Transverse colon (tissue), 4 donors: ENCODE data around the gene STN1. TPM values are rescaled to one million over a fixed set of nuclear protein-coding genes. Genes with fewer than 3 reads are reported as not detected.

ENCODE experiments used
- DNase-seq: peaks from one replicate; pipeline ENCODE4 v3.0.0-alpha.2; 2019
- H3K27ac ChIP-seq, 4 donors: fragments of 200-600 bp; sonication (generic); 2 replicates each; pipeline ENCODE4 v1.5.1; 2016 to 2018; ENCODE audit warnings: inconsistent platforms in 4 of 4
- H3K27me3 ChIP-seq: fragments of 200-600 bp; sonication (generic); 2 replicates; pipeline ENCODE4 v1.5.1; 2017; ENCODE audit warnings: inconsistent platforms
- H3K36me3 ChIP-seq, 4 donors: fragments of 200-600 bp; sonication (generic); 2 replicates each; pipeline ENCODE4 v1.5.1; 2017 to 2019; ENCODE audit warnings: inconsistent platforms in 4 of 4
- H3K4me1 ChIP-seq, 4 donors: fragments of 200-600 bp; sonication (generic); 2 replicates each; pipeline ENCODE4 v1.5.1; 2017 to 2020; ENCODE audit warnings: inconsistent platforms in 4 of 4
- H3K4me3 ChIP-seq, 4 donors: fragments of 200-600 bp; sonication (generic); 1 replicate in 1 of 4; 2 replicates in 3 of 4; pipeline versions ENCODE4 v1.5.1 to v1.6.1; 2017 to 2019; ENCODE audit warnings: inconsistent platforms in 4 of 4
- H3K9me3 ChIP-seq, 2 donors: fragments of 200-600 bp; sonication (generic); 2 replicates each; pipeline ENCODE4 v1.5.1; 2017 to 2019; ENCODE audit warnings: inconsistent platforms in 2 of 2
- EP300 ChIP-seq: sonication (generic); formaldehyde crosslinking; IDR thresholded peaks from one replicate; pipeline ENCODE4 v1.6.1; 2017; ENCODE audit warnings: antibody characterized with exemption, low read depth
- POLR2A ChIP-seq: fragments of 450-650 bp; IDR thresholded peaks from one replicate; pipeline ENCODE4 v1.6.1; 2016; ENCODE audit warnings: antibody characterized with exemption, mild to moderate bottlenecking, moderate library complexity
- POLR2AphosphoS5 ChIP-seq, 3 donors: sonication (generic); formaldehyde crosslinking; IDR thresholded peaks; one replicate each; pipeline ENCODE4 v1.6.1; 2016; ENCODE audit warnings: antibody characterized with exemption in 3 of 3
- WGBS, 2 donors: methylation state at CpG; one replicate each; pipeline ENCODE4 v1.1.5; 2018; ENCODE audit warnings: low coverage in 1 of 2; 5-methylcytosine and 5-hydroxymethylcytosine counted together
- in situ Hi-C, 4 donors: fragments of 200-750 bp; cut with MboI; loops; one replicate each; pipeline versions ENCODE4 v1.15.0 to v1.15.1; 2017; ENCODE audit warnings: low sequenced_read_pairs in 3 of 4, low pct_ligation_motif_present in 1 of 4, low pct_unique_long_range_greater_than_20kb in 1 of 4
- intact Hi-C: fragments of 100-400 bp; cut with DNase I; formaldehyde crosslinking; loops from one replicate; pipeline ENCODE4 v1.15.1; 2023; ENCODE audit warnings: low total_unique reads
- total RNA-seq, 4 donors: library from RNA; depleted of rRNA; stranded (reverse); fragments of >200 nt; gene quantifications; one replicate each; pipeline ENCODE4 v1.1.0, GENCODE V29; 2016
- TF ChIP-seq, protein P1 (sequence below), 5 experiments: fragments of 200-600 bp in 3 of 5; fragments of 450-650 bp in 2 of 5; sonication (generic) in 3 of 5; IDR thresholded peaks; 1 replicate in 2 of 5; 2 replicates in 3 of 5; pipeline ENCODE4 v1.5.1; 2016 to 2017; ENCODE audit warnings: antibody characterized with exemption in 5 of 5, inconsistent platforms in 3 of 5, mild to moderate bottlenecking in 2 of 5, moderate library complexity in 1 of 5

STN1 gene
- total RNA-seq, 4 donors from 2014 or later: 20.8 to 31.8 (median 26.4) TPM

DNA sequence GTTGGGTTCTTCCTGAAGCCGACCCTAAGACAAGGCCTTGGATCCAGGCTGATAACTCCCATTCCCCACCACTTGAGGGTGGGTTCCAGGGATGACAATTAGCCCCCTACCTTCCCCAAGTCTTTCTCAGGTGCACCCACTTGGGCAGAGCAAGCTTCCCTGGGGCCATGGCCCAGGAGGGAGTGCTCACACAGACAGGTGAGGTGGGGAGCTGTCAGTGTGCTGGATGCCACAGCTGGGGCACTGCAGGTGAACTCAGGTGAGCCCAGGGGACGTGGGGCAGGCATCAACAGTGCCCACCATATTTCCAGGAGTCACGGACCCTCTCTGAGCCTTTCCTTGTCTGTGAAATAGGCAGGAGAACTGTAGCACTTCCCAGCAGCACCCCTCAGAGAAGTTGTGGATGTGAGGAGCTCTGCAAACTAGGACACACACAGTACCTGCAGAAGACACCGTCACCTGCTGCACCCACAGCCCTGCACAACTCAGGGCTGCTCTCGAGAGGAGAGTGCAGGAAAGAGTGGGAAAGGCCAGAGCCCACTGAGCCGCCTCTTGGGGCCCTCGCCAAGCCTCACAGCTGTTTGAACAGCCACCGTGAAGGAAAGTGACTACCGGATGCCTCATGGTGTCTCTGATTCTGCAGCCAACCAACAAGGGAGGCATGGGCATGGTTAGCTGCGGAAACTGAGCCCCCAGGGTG is 80.5 kb downstream of the STN1 start:
- 63% methylated on average over 8 of the region's 10 CpGs; no CpG with 5 or more reads in 1 of the 2 donors for WGBS, 2 donors
- TF ChIP-seq POLR2A (no peak), POLR2AphosphoS5 (IDR thresholded peaks at IDR 0.05) (no peak), EP300 (no peak)
- TF ChIP-seq, protein P1, sequence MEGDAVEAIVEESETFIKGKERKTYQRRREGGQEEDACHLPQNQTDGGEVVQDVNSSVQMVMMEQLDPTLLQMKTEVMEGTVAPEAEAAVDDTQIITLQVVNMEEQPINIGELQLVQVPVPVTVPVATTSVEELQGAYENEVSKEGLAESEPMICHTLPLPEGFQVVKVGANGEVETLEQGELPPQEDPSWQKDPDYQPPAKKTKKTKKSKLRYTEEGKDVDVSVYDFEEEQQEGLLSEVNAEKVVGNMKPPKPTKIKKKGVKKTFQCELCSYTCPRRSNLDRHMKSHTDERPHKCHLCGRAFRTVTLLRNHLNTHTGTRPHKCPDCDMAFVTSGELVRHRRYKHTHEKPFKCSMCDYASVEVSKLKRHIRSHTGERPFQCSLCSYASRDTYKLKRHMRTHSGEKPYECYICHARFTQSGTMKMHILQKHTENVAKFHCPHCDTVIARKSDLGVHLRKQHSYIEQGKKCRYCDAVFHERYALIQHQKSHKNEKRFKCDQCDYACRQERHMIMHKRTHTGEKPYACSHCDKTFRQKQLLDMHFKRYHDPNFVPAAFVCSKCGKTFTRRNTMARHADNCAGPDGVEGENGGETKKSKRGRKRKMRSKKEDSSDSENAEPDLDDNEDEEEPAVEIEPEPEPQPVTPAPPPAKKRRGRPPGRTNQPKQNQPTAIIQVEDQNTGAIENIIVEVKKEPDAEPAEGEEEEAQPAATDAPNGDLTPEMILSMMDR (IDR thresholded peaks at IDR 0.05): no peak
- Histone ChIP-seq H3K27me3 (no peaks in the 10 kb centered on the region), H3K27ac (peak overlapping the region; percentile 37 to 76 (median 74)), H3K9me3 (no peaks in the 10 kb centered on the region), H3K36me3 (no peaks in the 10 kb centered on the region), H3K4me1 (peaks cover 38 to 79% (median 68%) of the 10 kb centered on the region in 4 donors), H3K4me3 (no peak overlapping the region)
- in situ Hi-C loops: no loop called here
- no peak for DNase-seq
- intact Hi-C loops: no loop called here

GRCh38 chr10:103836861-103837260 is 81.1 kb downstream of the STN1 start:
- Histone ChIP-seq H3K36me3 (no peaks in the 10 kb centered on the region), H3K27me3 (no peaks in the 10 kb centered on the region), H3K4me3 (no peak overlapping the region), H3K9me3 (no peaks in the 10 kb centered on the region), H3K4me1 (peaks cover 38 to 82% (median 68%) of the 10 kb centered on the region in 4 donors), H3K27ac (peak overlapping the region; percentile 37 to 76 (median 74))
- DNase-seq: no peak
- in situ Hi-C loops (no loop called here), intact Hi-C loops (no loop called here)
- TF ChIP-seq, protein P1 (IDR thresholded peaks at IDR 0.05): no peak
- TF ChIP-seq EP300 (no peak), POLR2AphosphoS5 (IDR thresholded peaks at IDR 0.05) (no peak), POLR2A (no peak)
- 51 to 70% methylated on average over 2 to 9 of the region's 9 CpGs for WGBS, 2 donors

GRCh38 chr10:103836273-103836672 is 81.7 kb downstream of the STN1 start:
- DNase-seq: no peak
- intact Hi-C loops (no loop called here), in situ Hi-C loops (no loop called here)
- Histone ChIP-seq H3K9me3 (no peaks in the 10 kb centered on the region), H3K4me1 (peaks cover 38 to 84% (median 70%) of the 10 kb centered on the region in 4 donors), H3K27ac (peak overlapping the region; percentile 73 to 79 (median 76)), H3K4me3 (no peak overlapping the region), H3K27me3 (no peaks in the 10 kb centered on the region), H3K36me3 (no peaks in the 10 kb centered on the region)
- WGBS, 2 donors: 15 to 33% methylated on average over 1 of the region's 1 CpG
- TF ChIP-seq POLR2A: no peak
- no peak for TF ChIP-seq POLR2AphosphoS5 (IDR thresholded peaks at IDR 0.05)
- TF ChIP-seq, protein P1 (IDR thresholded peaks at IDR 0.05): no peak
- no peak for TF ChIP-seq EP300

DNA sequence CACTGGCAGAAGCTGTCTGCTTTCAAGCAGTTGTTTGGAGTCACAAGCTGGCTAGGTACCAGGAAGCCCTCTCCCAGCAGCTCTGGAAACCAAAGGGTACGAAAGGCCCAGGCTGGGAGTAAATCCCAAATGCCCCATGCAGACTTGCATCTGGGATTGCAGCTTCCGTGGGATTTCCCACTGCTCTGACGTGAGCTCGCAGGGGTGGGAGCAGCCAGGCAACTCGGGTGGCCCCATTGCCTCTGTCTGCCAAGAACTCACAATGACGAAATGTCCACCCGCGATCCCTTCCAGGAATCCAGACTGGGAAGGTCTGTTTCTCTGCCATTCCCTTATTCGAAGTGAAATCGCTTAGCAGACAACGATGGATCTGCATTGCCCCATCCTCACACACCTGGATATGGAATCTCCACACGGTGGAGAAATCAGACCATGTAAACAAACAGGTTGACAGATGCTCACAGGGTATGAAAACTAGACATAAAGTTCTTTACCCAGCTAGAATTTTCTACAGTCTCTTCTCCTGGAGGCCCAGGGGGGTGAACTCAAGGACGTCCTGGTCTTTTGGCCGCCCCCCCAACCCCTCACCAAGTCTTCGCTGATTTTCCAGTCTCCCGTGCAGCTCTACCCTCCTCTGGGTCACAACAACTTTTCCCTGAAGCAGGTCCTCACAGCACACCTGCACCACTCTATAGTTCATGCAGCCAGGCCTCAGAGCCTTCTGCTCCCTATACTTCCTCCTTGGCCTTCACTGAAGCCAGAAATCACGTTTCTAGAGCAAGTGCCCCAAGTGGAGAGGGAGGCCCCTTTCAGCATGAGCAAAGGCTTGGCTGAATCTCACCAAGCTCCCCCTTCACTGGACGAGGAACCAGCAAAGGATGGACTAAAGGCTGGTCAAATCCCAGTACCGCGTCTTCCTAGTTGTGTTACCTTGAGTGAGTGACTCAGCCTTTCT is 82.6 kb downstream of the STN1 start:
- no peaks in the 10 kb centered on the region for H3K27me3 ChIP-seq
- no peaks in the 10 kb centered on the region for H3K36me3 ChIP-seq
- H3K4me3 ChIP-seq: no peak overlapping the region
- no peak for TF ChIP-seq POLR2A
- TF ChIP-seq POLR2AphosphoS5 (IDR thresholded peaks at IDR 0.05): peak; percentile 40 to 57 (median 54)
- in situ Hi-C loops: no loop called here
- DNase-seq: peak; percentile 57
- intact Hi-C loops: no loop called here
- H3K9me3 ChIP-seq: no peaks in the 10 kb centered on the region
- peak overlapping the region; percentile 73 to 79 (median 76) for H3K27ac ChIP-seq
- 56 to 64% methylated on average over 4 to 20 of the region's 20 CpGs for WGBS, 2 donors
- H3K4me1 ChIP-seq: peaks cover 32 to 77% (median 69%) of the 10 kb centered on the region in 4 donors
